NCI-H2196 treated with DMSO at 0.1 percent for 48 hours (cell line): ENCODE data around the gene RBM20.

Source experiments
- DNase-seq: peaks from one replicate; lab custom pipeline; 2025; ENCODE audit not compliant: unreplicated experiment; lab: John Stamatoyannopoulos, UW

Gene RBM20

GRCh38 chr10:110780704-110781103 is 136.6 kb downstream of the RBM20 start:
- DNase-seq, result peak; percentile 43

DNA sequence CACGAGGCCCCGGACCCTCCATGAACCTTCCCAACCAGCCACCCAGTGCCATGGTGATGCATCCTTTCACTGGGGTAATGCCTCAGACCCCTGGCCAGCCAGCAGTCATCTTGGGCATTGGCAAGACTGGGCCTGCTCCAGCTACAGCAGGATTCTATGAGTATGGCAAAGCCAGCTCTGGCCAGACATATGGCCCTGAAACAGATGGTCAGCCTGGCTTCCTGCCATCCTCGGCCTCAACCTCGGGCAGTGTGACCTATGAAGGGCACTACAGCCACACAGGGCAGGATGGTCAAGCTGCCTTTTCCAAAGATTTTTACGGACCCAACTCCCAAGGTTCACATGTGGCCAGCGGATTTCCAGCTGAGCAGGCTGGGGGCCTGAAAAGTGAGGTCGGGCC is 137.0 kb downstream of the RBM20 start:
- no peak for DNase-seq

DNA sequence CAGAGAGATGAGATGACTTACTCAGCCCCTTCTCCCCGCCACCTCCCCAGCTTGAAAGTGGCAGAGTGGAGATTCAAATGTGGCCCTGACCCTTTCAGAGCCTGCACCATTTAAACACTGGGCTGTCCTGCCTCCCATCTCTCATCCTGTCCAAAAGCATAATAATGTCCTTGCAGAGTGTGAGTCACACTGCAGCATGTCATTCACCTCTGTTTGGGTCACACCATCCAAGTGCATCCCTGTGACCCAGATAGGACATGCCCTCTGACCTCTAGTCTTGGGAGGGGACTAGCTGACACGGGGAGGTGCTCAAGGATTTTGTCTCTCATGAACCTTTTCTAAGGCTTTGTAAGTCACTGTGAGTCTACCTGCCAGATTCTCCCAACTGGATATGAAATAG is 138.5 kb downstream of the RBM20 start:
- no peak for DNase-seq

GRCh38 chr10:110783509-110784107 is 139.5 kb downstream of the RBM20 start:
- DNase-seq, result no peak

DNA sequence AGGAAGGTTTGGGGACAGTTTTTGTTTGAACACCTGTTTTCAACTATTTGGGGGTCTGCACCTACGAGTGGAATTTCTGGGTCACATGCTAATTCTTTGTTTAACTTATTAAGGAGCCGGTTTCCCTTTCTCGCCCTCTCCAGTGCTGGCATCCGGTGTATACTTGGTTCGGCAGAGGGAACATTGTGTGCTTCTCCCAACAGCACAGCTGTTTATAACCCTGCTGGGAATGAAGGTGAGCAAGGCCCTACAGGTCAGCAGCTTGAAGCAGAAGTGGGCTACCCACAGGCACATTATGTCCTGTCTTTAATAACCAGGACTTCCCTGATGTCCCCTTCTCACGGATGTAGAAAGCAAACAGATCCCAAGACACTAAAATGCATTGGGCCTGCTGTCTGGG is 140.1 kb downstream of the RBM20 start:
- no peak for DNase-seq

DNA sequence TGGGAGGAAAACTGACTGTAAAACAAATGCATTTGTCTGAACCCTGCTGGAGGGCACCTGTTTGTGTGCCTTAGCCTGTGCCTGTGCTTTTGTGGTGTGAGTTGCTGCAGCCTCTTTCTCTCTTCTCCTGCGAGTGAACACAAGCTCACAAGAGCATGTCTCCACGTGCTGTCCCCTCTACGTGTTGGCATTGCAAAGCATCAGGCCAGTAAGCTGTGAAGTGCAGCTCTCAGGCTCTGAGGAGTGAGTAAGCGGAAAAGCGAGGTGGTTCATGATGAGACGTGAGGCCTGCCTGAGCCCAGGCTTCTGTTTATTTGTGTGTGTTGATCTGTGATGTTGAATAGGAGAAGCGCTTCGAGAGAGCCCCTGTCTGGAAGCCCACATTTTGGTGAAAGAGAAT is 142.0 kb downstream of the RBM20 start:
- no peak for DNase-seq

DNA sequence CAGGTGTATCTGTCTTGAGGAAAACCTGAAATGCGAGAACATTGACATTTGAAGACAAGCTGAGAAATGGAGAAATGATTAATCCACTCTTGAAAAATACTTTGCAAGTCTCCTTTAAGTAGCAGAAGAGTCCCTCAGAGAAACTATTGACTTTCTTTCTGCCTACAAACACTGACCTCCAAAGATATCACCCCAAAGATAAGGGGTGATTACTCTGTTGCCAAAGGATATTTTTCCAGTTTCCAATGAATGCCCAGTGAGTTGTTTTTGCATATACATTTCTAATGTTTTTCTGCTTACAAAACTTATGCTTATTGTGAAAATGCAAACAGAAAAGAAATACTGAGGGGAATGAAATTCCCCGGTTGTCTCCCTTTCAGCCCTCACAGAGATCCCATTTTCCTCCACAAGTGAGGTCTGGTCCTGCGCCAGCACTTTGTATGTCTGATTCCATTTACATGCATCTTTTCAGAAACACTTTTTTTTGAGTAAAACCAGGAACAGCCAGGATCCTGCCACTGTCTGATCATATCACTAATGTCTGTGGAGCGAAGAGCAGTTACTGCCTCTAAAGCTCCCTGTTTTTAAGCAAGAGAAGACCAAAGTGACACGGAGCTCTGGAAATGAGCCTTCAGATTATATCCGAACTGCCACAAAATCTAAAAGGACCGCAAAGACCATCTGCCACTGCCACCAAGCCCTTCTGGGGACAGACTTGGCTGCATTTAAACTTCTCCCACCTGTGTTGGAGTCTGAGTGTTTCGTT is 144.7 kb downstream of the RBM20 start:
- no peak for DNase-seq

GRCh38 chr10:110789604-110790433 is 145.7 kb downstream of the RBM20 start:
- no peak for DNase-seq

- no peak for DNase-seq
These were observed 146.9 kb downstream of the RBM20 start for GRCh38 chr10:110790913-110791506.

- DNase-seq, result no peak
These were observed 147.5 kb downstream of the RBM20 start for GRCh38 chr10:110791541-110792073.

GRCh38 chr10:110792476-110793125 is 148.5 kb downstream of the RBM20 start:
- no peak for DNase-seq

DNA sequence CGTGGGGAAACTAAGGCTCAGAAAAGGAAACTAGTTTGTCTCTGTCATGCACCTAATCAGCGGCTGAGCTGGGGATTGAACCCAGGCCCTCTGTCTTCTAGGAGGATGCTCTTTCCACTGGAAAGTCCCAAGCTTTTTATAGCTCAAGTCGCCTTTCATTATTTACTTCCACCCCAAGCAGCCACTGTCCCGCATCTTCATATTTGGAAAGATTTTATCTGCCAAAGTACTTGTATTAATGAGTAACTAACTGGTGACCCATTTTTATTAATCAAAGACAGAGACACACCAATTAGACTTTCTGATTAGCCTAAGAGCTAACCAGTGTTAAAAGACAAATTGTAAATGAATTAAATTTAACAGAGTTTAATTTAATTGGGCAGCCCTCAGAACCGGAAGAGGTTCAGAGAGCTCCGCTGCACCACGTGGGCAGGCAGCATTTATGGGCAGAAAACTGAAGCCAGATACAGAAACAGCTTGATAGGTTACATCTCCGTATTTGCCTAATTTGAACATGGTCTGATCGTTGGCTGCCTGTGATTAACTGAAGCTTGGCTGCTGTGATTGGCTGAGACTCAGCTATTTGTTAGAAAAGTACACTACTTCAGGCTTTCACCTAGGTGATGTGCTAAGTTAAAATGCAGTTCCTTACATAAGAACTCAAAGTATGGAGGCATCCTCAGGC is 149.1 kb downstream of the RBM20 start:
- DNase-seq, result no peak

- no peak for DNase-seq
These were observed 149.8 kb downstream of the RBM20 start for GRCh38 chr10:110793886-110794285.

GRCh38 chr10:110794808-110795207 is 150.7 kb downstream of the RBM20 start:
- peak; percentile 31 for DNase-seq

DNA sequence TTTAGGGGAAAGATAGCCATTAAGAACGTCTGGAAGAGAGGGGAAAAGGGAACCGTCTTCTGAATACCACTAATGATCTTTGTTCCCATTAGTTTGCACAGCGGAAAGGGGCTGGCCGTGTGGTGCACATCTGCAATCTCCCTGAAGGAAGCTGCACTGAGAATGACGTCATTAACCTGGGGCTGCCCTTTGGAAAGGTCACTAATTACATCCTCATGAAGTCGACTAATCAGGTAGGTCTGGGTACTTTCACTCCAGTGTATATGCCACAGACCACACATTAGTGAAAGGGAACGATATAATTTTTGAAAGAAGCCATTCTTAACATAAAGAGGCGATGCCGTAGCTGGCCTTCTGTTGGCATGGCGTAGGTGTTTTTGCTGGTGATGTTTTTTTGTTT is 153.3 kb downstream of the RBM20 start:
- no peak for DNase-seq

DNA sequence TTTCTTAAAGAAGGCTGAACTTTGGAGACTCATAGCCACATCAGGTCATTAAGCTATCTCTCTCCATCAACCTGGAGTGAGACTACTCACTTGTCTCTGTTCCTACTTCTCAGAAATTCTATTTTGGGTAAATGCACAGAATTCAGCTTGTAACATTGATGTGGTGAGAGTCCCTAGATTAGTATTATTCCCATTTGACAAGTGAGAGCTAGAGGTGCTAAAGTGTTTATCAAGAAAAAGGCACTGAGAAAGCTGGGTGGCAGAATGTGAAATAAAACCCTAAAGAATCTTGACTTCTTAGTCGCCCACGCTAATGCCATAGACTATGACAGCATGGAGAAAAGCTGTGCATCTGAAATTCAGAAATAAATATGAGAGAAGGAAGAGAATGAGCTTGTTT is 154.2 kb downstream of the RBM20 start:
- DNase-seq, result no peak

- no peak for DNase-seq
These were observed 158.0 kb downstream of the RBM20 start for GRCh38 chr10:110802090-110802489.

DNA sequence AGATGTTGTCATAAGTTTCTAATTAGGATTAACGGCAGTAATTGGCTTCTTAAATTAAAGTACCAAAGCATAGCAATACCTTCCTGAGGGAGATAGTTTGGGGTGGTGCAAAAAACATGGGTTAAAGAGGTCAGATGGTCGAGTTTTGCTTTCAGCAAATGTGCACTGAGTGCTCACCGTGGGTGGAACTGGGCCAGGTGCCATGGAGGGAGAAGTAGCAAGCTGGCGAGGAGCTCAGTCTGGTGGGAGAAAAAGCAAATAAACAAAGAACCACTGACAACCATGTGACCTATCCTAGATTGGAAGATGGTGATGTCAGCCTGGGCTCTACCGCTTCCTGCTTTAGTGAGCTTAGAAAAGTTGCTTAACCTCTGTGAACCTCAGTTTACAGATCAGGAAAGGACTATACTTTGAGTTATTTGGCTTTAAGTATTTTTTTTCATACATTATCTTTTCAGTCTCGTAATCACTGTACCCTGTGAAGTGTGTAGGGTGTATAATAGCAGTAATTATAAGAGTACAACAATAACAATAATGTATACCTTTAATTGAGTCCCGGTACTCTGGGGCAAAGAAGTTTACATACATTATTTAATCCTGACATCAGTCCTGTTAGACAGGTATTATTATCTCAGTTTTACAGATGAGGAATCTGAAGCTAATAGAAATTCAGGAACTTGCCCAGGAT is 158.6 kb downstream of the RBM20 start:
- peak; percentile 36 for DNase-seq

- DNase-seq, result no peak
These were observed 159.2 kb downstream of the RBM20 start for GRCh38 chr10:110803239-110803749.
